Measurements from ENCODE around the gene GATM.

GATM gene

DNA sequence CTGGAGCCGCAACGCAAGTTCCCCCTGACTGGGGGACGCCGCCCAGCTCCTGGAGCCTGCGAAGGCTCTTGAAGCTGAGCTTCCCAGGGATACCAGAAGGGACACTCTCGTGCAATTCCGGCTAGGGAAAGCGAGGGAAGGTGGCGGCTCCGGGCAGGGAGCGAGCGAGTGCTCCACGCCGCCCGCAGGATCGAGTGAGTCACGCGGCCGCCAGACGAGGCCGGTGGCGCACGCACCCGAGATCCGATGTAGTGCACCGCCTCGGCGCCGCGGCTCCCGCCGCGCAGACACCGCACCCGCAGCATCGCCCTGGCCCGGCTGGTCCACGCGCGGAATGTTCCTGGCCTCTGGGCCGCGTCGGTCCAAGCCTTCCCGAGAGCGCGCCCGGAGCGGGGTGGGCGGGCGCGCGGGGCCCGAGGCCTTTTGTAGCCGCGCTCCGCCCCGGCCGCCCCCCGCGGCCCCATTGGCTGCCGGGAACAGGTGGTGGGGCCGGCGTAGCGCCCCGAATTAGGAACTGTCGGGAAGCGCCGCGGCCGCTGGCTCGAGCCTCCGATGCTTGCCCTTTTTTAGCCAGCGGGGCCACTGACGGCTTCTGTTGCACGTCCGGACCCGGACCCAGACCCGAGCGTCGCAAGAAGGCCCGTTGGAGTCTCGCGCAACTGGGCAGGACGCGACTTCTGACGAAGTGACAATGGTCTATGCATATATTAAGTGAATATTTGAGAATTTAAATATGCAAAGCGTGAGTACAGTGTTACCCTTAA lies at the start of gene GATM:
Gene GATM (minus strand): TSS at position 396 of the 764 bp plus-strand sequence. CDS start 91 bp downstream, at position 305.
- peak; percentile 94 for DNase-seq

DNA sequence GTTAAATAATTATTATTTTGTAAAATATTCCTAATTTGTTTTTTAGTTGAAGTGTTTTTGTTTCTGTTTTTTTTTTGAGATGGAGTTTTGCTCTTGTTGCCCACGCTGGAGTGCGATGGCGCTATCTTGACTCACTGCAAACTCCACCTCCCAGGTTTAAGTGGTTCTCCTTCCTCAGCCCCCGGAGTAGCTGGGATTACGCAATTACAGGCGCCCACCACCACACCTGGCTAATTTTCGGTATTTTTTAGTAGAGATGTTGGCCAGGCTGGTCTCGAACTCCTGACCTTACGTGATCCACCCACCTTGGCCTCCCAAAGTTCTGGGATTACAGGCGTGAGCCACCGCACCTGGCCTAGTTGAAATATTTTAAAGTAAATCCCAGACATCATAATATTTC lies 48.7 kb upstream of the GATM start:
- no peak for DNase-seq

- no peak for DNase-seq
Observed at GRCh38 chr15:45425135-45425534, 46.8 kb upstream of the GATM start.

GRCh38 chr15:45424429-45424828 lies 46.1 kb upstream of the GATM start:
- no peak for DNase-seq

DNA sequence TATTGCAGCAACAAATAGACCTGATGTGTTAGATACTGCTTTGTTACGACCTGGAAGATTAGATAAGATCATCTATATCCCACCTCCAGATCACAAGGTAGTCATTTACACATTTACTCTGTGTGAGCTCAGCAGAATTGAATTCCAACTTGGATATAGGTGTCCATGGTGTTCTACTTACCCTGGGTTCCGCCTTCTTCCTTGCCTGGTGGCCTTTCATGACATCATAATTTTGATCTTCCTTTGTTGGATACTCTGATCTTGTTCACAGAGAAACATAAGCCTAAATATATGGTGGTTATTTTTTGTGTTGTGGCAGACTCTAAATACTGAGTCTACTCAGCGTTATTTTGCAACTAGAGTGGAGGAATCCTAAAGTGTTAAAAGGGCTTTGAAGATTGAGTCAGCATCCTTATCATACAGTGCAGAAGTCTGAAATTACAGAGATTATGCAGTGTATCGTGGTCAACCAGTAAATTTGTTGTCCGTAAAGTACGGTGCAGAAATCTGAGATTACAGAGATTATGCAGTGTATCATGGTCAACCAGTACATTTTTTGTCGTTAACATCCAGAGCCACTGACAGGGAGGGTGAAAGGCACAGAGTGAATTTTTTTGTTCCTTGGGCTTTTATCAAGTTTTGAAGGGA lies 39.1 kb upstream of the GATM start:
- no peak for DNase-seq

DNA sequence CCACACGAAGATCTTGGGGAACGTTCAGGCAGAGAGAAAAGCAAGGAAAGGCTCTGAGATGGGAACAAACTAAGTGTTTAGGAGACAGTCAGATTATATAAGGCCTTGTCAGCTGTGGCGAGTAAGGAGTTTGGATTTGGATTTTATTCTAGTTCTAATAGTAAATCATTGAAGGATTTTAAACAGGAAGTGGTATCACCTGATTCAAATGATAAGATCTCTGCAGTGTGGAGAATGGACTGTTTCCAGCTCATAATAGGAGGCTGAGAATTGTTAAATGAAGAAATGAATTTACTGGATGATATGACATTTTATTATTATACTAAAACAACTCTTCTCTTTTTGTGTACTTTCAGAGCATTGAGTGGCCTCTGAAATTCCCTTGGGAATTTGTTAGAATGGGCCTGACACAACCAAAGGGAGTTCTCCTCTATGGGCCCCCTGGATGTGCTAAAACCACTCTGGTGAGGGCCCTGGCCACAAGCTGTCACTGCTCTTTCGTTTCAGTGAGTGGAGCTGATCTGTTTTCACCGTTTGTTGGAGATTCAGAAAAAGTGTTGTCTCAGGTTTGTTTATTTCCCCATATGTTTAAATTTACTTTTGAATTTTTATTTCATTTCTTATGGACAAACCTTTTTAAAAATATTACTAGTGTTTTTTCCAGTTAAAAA lies 36.0 kb upstream of the GATM start:
- no peak for DNase-seq

DNA sequence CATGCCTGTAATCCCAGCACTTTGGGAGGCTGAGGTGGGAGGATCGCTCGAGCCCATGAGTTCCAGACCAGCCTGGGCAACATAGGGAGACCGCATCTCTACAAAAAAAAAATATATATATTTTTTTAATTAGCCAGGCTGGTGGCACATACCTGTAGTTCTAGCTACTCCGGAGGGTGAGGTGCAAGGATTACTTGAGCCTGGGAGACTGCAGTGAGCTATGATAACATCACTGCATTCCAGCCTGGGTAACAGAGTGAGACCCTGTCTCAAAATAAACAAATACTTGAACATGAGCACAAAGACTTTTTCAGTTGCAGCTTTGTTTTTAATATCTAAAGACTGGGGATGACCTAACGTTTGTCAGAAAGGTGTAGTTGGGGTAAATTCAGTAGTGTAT lies 31.3 kb upstream of the GATM start:
- no peak for DNase-seq

GRCh38 chr15:45407786-45408185 lies 29.4 kb upstream of the GATM start:
- no peak for DNase-seq

- peak; percentile 67 for DNase-seq
Observed at GRCh38 chr15:45402955-45403877, 24.9 kb upstream of the GATM start.

DNA sequence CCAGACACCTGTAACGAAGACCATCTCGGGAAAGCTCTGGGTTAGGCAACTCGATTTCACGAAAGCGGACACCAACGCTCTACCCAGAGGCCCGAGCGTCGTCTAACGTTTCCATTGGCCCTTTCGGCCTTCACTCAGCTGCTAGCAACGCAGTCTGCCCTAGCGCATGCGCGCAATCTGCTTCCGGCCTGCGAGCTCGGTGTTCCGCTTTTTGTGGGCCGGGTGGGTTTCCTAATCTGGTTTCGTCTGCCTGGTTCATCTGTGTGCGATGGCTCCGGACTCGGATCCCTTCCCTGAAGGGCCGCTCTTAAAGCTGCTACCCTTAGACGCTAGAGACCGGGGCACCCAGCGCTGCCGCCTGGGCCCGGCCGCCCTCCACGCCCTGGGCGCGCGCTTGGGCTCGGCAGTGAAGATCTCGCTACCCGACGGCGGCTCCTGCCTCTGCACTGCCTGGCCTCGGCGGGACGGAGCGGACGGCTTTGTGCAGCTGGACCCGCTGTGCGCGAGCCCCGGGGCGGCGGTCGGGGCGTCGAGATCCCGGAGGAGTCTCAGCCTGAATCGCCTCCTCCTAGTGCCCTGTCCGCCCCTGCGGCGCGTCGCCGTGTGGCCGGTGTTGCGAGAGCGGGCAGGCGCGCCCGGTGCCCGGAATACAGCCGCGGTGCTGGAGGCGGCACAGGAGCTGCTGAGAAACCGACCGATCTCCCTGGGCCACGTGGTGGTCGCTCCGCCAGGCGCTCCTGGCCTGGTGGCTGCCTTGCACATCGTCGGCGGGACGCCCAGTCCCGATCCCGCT lies 24.0 kb upstream of the GATM start:
- DNase-seq: peak; percentile 98

DNA sequence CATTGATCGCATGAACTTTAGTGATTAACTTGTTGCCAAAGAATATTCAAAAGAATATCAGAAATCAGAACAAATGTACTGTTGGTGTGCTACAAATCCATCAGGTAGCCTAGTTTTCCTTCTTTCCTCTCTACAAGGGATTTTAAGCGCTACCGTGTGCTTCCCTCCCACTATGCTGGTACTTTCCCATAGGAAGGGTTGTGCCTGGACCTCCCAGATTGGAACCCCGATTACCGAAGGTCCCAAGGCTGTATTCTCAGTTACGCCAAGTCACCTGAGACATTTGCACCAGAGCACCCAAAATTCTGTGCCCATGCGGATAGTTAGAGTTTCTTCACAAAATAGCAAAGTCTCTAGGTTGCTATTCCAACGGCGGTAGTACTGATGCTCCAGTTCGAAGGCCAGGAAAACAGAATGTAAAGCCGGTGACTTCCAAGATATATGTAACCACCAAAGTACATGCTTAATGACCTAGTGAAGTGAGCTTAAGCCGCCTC lies 23.4 kb upstream of the GATM start:
- no peak for DNase-seq

GRCh38 chr15:45399381-45400212 lies 21.3 kb upstream of the GATM start:
- DNase-seq: peak; percentile 45

DNA sequence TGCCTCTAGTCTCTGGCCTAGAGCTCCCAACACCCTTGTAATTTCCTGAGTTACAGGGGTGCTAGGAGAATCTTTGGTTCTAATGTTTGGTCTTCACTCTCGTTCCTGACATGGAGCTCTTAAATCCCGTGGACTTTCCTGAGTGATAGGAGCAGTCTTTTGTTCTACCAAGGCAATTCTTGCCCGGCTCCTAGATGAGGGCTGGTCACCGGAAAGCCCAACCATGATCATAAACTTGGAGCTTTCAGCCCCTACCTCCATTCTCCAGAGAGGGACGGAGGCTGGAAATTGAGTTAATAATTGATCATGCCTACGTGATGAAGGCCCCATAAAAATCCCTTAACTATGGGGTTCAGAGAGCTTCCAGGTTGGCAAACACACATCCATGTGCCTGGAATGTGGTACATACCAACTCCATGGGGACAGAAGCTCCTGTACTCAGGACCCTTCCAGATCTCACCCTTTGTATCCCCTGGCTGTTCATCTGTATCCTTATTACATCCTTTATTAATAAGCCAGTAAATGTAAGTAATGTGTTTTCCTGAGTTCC lies 18.8 kb upstream of the GATM start:
- no peak for DNase-seq

GRCh38 chr15:45395943-45396342 lies 17.6 kb upstream of the GATM start:
- no peak for DNase-seq

GRCh38 chr15:45394681-45395080 lies 16.3 kb upstream of the GATM start:
- DNase-seq: no peak

DNA sequence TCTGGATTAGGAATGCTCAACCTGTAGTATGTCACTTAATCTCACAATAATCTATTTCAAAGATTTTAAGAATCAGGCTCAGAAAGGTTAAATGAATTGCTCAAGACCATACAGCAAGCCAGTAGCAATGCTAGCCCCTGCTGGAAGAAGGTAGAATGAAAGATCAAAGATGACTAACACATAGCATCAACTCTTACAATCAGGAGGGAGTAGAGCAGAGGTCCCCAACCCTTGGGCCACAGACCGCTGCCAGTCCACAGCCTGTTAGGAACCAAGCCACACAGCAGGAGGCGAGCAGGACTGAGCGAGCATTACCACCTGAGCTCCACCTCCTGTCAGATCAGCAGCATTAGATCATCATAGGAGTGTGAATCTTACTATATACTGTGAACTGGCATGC lies 15.5 kb upstream of the GATM start:
- no peak for DNase-seq

DNA sequence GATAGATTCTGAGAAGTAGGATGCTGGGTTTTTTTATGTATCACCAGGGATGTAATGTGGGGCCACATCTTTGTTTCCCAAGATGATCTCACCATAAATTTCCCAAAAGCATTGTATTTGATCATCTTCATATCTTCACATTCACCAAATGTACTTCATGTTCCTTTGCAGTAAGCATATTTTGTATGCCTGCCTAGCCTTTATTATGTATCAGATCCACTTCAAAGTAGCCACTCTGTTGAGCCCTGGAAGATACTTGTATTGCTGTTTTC lies 14.2 kb upstream of the GATM start:
- DNase-seq: no peak

DNA sequence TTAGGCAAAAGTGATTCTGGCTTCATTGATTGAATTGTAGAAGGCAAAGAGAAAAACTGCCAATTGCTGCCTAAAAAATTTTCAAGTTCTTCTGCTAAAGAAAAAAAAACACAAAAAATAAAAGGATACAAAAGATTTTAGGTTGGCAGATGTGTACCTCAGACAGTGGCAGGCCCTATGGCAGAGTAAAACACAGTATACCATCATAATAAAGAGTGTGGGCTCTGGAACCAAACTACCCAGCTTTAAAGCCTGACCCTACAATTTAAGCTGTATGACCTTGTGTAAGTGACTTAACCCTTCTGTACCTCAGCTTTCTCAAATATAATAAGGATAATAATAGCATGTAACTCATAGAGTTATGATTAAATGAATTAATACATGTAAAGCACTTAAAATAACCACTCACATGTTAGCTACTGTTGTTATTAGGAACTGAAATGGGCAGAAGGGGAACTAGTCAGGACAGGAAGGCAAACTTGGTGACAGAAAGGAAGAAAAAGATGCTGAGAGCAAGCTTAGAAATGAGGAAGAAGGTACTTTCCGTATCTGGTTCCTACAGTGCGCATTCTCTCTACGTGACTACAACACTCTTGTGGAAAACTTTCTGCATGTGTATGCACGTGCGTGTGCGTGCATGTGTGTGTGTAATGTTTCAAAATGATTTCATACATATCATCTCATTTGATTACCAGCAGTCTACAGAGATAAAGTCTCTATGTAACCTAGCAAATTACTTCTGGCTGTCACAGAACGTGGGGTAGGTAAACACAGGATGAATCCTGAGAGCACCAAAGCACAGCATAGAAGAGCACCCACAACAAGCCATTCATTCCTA lies 13.6 kb upstream of the GATM start:
- DNase-seq: no peak

DNA sequence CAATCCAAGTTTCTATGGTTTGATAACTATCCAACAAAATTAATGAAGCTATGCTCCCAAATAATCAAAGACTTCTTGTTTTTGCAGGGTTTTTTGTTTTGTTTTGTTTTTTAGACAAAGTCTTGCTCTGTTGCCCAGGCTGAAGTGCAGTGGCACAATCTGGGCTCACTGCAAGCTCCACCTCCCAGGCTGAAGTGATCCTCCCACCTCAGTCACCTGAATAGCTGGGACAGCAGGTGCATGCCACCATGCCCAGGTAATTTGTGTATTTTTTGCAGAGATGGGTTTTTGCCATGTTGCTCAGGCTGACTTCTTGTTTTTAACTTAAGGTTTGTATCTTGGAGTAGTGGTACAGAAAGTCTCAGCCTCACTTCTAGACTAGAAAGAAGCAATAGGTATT lies 11.0 kb upstream of the GATM start:
- no peak for DNase-seq

Measured in retina (tissue), 1 donor.